ENCODE data around the gene GPR171.

GRCh38 chr3:151227807-151228665 lies 25.0 kb upstream of the GPR171 start:
- TF ChIP-seq CTCF (IDR thresholded peaks at IDR 0.05; ENCODE audit: low read length) (peak; percentile 95), EZH2 (optimal IDR thresholded peaks at IDR 0.05; ENCODE audit: low read depth, low read length) (no peak)

Measured in MM.1S (cell line).